GM12878 (cell line): ENCODE measurements around the gene SNX10.

Source experiments
- HDAC2 ChIP-seq: fragments of 200-600 bp; sonication (generic); IDR thresholded peaks from 2 replicates; pipeline ENCODE4 v1.6.1; 2017
- TF ChIP-seq, protein P1 (sequence below), 3 experiments: IDR thresholded peaks in 2 of 3; conservative IDR thresholded peaks in 1 of 3; 2 replicates each; pipeline ENCODE4 v1.5.1; 2011; ENCODE audit warnings: low read depth in 3 of 3, low read length in 3 of 3, mild to moderate bottlenecking in 3 of 3, control low read depth in 2 of 3, moderate library complexity in 2 of 3, inconsistent platforms in 1 of 3, mixed read lengths in 1 of 3; ENCODE audit not compliant: control insufficient read depth in 2 of 3, insufficient read depth in 1 of 3; ENCODE audit errors: extremely low read depth in 1 of 3

DNA sequence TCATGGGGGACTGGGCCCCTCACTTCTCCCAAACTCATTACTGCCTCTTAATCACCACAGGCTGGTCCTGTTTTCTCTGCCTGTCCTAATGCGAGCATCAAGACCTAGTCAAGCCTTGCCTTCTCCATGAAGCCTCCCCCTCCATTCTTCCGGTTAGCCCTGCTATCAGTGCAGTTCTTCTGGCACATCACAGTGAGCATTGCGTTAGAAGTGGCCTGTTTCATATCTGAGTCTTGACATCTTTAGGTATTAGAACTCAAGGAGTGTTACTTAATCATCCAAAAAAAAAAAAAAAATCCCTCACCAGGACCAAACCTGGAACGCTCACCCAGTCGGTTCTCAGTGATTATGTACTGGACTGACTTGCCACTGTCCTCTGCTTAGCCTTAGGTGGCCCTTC lies 17.4 kb downstream of the SNX10 start:
- TF ChIP-seq, protein P1, sequence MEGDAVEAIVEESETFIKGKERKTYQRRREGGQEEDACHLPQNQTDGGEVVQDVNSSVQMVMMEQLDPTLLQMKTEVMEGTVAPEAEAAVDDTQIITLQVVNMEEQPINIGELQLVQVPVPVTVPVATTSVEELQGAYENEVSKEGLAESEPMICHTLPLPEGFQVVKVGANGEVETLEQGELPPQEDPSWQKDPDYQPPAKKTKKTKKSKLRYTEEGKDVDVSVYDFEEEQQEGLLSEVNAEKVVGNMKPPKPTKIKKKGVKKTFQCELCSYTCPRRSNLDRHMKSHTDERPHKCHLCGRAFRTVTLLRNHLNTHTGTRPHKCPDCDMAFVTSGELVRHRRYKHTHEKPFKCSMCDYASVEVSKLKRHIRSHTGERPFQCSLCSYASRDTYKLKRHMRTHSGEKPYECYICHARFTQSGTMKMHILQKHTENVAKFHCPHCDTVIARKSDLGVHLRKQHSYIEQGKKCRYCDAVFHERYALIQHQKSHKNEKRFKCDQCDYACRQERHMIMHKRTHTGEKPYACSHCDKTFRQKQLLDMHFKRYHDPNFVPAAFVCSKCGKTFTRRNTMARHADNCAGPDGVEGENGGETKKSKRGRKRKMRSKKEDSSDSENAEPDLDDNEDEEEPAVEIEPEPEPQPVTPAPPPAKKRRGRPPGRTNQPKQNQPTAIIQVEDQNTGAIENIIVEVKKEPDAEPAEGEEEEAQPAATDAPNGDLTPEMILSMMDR (IDR thresholded peaks at IDR 0.05 in 2 of 3, conservative IDR thresholded peaks at IDR 0.05 in 1 of 3; ENCODE audit: control insufficient read depth in 2 of 3, extremely low read depth in 1 of 3, insufficient read depth in 1 of 3, low read depth in 3 of 3, low read length in 3 of 3), result no peak
- TF ChIP-seq HDAC2, result no peak
